HG02678 (cell line): Measurements from ENCODE around the gene TMEM132E.

ENCODE experiments used
- ATAC-seq: cut with Tn5 transposase; IDR thresholded peaks from one replicate; pipeline ENCODE4 v1.9.1; 2021; ENCODE audit warnings: mild to moderate bottlenecking, moderate library complexity; ENCODE audit not compliant: unreplicated experiment

TMEM132E gene

DNA sequence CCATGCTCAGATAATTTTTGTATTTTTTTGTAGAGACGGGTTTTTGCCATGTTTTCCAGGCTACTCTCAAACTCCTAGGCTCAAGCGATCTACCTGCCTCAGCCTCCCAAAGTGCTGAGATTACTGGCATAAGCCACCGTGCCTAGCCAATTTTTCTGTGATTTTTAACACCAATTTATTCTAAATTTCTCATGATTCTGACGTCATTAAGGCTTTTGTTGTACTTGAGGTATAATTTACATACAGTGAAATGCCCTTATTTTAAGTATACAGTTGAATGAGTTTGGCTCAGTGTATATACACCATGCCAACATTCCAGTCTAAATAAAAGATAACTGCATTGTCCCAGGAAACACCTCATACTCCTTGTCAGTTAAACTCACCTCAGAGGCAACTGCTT lies 77.4 kb downstream of the TMEM132E start:
- ATAC-seq: no peak

- ATAC-seq: no peak
Observed at GRCh38 chr17:34658811-34659560, 79.6 kb downstream of the TMEM132E start.

GRCh38 chr17:34663714-34664113 lies 84.3 kb downstream of the TMEM132E start:
- no peak for ATAC-seq

- ATAC-seq: no peak
Observed at GRCh38 chr17:34665150-34665806, 85.9 kb downstream of the TMEM132E start.

GRCh38 chr17:34665819-34666763 lies 86.7 kb downstream of the TMEM132E start:
- ATAC-seq: no peak

DNA sequence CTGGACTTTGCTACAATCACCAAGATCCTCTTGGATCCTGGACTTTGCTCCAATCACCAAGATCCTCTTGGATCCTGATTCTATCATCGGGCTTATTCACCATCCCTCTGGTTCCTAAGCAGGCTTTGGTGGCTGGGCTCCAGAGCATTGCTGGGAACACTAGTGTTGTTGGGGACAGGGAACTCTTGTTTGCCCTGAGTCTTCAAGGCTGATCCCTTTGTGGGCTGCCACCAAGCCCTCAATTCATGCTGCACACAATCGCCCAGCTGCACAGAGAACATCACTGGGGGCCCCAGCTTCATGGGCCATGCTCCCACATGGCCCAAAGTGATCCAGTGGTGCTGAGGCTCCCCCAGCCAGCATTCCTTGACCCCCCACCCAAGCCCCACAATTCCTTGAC lies 88.3 kb downstream of the TMEM132E start:
- ATAC-seq: no peak

DNA sequence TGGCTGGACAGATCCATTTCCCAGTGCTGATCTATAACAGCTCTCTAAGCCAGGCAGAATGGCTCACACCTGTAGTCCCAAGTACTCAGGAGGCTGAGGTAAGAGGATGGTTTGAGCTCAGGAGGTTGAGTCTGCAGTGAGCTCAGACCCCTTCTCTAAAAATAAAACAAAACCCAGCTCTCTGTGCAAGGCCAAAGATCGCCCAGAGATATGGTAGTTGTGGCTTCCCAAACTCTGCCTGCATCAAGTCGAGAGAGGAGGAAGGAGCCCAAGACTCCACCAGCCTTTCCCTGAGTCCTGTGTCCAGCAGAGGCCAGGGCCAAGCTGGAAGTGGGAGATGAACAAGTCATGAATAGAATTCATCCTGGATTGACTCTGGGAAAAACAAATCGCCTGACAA lies 88.8 kb downstream of the TMEM132E start:
- ATAC-seq: no peak

DNA sequence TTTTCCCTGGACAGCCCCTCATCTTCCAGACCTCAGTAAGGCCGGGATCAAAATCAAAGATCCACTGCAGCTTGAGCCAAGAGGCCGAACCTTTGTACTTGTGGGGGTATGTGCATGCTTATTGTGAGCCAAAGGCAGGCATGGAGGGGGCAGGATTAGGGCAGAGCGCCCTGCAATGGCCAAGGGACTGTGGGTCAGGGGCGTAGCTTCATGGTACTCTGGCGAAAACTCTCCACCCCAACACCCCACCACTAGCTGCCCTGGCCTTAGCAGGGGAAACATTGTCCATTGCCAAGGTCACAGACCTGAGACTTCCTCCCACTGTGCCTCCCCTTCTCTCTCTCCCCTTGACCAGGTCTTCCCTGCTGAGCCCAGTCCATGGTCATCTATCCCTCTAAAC lies 90.1 kb downstream of the TMEM132E start:
- ATAC-seq: no peak

DNA sequence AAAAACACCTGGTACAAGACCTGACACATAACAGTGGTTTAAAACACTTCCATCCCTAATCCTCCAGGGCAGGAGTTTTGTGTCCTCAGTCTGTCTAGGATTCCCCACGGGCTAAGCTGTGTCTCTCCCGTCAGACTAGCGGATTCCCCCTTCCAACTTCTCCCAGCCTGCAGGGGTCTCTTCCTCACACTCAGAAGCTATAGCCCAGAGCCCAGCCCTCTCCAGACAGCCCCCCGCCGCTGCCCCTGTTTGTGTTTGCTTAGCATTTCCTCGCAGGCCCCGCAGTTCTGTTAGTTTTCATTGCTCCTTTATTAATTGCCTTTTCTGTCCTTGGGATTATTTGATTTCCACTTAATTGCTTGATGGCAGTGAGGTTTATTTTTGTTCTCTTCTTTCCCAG lies 91.2 kb downstream of the TMEM132E start:
- ATAC-seq: no peak

DNA sequence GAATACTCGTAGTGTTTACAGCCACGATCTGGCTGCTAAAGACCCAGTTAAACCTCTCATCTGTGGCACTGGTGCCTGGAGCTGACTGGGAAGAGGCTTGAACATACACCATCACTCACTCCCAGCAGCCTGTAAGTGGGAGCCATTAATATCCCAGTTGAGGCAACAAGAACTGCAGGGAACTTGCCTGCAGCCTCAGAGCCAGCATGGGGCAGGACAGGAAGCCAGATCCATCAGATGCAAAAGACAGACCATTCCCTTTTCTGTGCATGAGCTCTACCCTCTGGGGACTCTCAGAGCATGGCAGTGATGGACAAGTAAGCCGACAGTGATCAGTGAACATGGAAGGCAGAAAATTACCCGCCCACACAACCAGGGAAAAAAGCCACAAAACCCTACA lies 91.8 kb downstream of the TMEM132E start:
- ATAC-seq: no peak

- no peak for ATAC-seq
Observed at GRCh38 chr17:34672176-34672785, 92.9 kb downstream of the TMEM132E start.

DNA sequence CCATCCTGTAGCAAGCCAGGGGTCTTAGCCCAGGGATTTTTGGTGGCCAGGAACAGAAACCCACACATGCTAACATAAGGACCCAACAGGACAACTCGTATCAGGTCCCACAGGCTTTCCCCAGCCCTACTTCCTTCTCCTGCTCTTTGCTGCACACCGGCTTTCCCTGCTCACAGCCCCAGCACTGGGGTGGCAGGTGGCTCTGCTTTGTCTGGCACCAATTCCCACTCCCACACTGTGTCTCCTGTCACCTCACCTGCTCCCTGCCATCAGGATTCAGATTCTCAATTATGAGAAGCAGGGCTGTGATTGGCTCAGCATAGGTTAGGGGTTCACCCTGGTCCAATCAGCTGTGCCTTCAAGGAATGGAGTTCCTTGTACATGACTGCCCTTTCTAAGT lies 94.1 kb downstream of the TMEM132E start:
- ATAC-seq: no peak

GRCh38 chr17:34673995-34674890 lies 94.9 kb downstream of the TMEM132E start:
- ATAC-seq: no peak

DNA sequence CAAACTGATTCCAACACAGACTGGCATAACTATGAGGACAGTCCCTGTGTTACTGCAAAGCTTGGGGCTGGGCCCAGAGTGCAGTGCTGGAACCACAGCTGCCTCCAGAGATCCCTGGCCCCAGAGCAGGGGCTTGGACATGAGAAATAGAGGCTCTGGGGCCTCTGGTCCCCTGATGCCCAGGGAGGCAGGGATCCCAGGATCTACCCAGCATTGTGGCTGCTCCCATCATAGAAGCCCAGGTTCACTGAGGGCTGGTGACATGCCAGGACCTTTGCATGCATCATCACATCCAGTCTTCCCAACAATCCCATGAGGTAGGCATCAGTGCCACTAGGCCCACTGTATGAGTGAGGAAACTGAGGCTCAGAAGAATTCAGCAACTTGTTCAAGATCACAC lies 95.8 kb downstream of the TMEM132E start:
- ATAC-seq: no peak

- no peak for ATAC-seq
Observed at GRCh38 chr17:34675605-34676004, 96.2 kb downstream of the TMEM132E start.

- ATAC-seq: no peak
Observed at GRCh38 chr17:34680151-34680550, 100.8 kb downstream of the TMEM132E start.

GRCh38 chr17:34682305-34682704 lies 102.9 kb downstream of the TMEM132E start:
- no peak for ATAC-seq

DNA sequence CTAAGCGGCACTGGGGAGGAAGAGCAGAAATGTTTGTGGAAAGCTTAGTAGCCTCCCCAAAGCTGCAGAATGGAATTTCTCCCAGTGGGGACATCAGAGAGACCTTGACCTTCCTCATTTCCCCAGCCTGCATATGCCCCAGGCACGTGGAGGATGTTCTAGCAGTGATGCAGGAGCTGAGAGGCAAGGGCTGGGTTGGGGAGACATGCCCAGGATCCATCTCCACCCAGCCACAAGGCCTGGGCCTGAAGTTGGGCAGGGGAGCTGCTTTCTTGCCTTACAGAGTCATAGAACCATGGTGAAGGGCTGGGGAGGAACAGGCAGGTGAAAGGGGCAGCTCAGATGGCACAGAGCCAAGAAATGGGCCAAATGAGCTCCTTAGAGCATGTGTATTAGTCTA lies 104.0 kb downstream of the TMEM132E start:
- no peak for ATAC-seq
